Endothelial cell of umbilical vein (primary cell): Measurements from ENCODE around the gene TOM1L1. TPM values are rescaled to one million over a fixed set of nuclear protein-coding genes. Genes with fewer than 3 reads are reported as not detected.

ENCODE experiments used
- BruUV-seq: library from RNA; stranded (reverse); fragments of 400-500 nt; replicated peaks from 2 replicates; lab custom pipeline; 2021; lab: Mats Ljungman, UMichigan
- CTCF ChIA-PET: fragments of 300-600, 350-600 bp; sonication (Branson Sonifier 250); formaldehyde crosslinking; loops from one replicate; lab custom pipeline; 2021; ENCODE audit warnings: antibody characterized with exemption, inconsistent platforms; lab: Charles Lee
- POLR2A ChIA-PET: fragments of 300-600, 350-600 bp; sonication (Branson Sonifier 250); formaldehyde crosslinking; loops from one replicate; lab custom pipeline; 2021; ENCODE audit warnings: antibody characterized with exemption, inconsistent platforms; lab: Charles Lee
- DNase-seq: peaks from one replicate; pipeline ENCODE4 v3.0.0-alpha.2; 2011; ENCODE audit warnings: low read depth, low spot score
- FAIRE-seq: peaks from 2 replicates; lab custom pipeline; 2011; peaks lifted over from hg19 to GRCh38; lab: Jason Lieb, UNC
- H2AFZ ChIP-seq: 2 replicates; pipeline ENCODE4 v1.6.0; 2012; ENCODE audit warnings: low read depth, low read length, control low read depth, inconsistent platforms
- H3K27ac ChIP-seq: 2 replicates; pipeline ENCODE4 v1.5.1; 2011; ENCODE audit warnings: low read depth, mild to moderate bottlenecking, control low read depth, low read length, moderate library complexity; ENCODE audit not compliant: insufficient read depth
- H3K27me3 ChIP-seq, 2 experiments: 2 replicates each; pipeline versions ENCODE4 v1.6.0 to v1.6.1; 2011; ENCODE audit warnings: low read length in 2 of 2, mixed read lengths in 1 of 2; ENCODE audit not compliant: control insufficient read depth in 2 of 2, insufficient read depth in 2 of 2
- H3K36me3 ChIP-seq, 2 experiments: 2 replicates in 1 of 2; 3 replicates in 1 of 2; pipeline ENCODE4 v1.5.1; 2011; ENCODE audit warnings: low read length in 2 of 2, mild to moderate bottlenecking in 1 of 2, moderate library complexity in 1 of 2; ENCODE audit not compliant: control insufficient read depth in 2 of 2, insufficient read depth in 2 of 2; ENCODE audit errors: extremely low read depth in 1 of 2
- H3K4me1 ChIP-seq: 3 replicates; pipeline ENCODE4 v1.5.1; 2011; ENCODE audit warnings: mild to moderate bottlenecking, low read length; ENCODE audit not compliant: control insufficient read depth, insufficient read depth; ENCODE audit errors: extremely low read depth
- H3K4me2 ChIP-seq: 2 replicates; pipeline ENCODE4 v1.6.1; 2011; ENCODE audit warnings: low read length, control low read depth, mixed read lengths; ENCODE audit not compliant: insufficient read depth
- H3K4me3 ChIP-seq, 3 experiments: fragments of 200-600 bp in 1 of 3; sonication (generic), shearing (Covaris generic) in 1 of 3; replicated peaks in 1 of 3; 2 replicates each; pipeline ENCODE4 v1.5.1; 2011 to 2016; ENCODE audit warnings: control low read depth in 3 of 3, low read length in 3 of 3, mild to moderate bottlenecking in 2 of 3, inconsistent platforms in 1 of 3, low read depth in 1 of 3, moderate library complexity in 1 of 3; ENCODE audit not compliant: insufficient read depth in 1 of 3
- H3K79me2 ChIP-seq: 2 replicates; pipeline ENCODE4 v1.6.0; 2012; ENCODE audit warnings: low read length, inconsistent platforms; ENCODE audit not compliant: control insufficient read depth, insufficient read depth
- H3K9ac ChIP-seq: replicated peaks from 2 replicates; pipeline ENCODE3; 2011; ENCODE audit warnings: low read length, control low read depth; ENCODE audit not compliant: insufficient read depth; ENCODE audit errors: extremely low read depth
- H3K9me1 ChIP-seq: replicated peaks from 3 replicates; pipeline ENCODE4 v1.6.0; 2011; ENCODE audit warnings: mild to moderate bottlenecking, low read length; ENCODE audit not compliant: control insufficient read depth, insufficient read depth; ENCODE audit errors: extremely low read depth
- H3K9me3 ChIP-seq: replicated peaks from 2 replicates; pipeline ENCODE4 v1.5.1; 2012; ENCODE audit warnings: low read length, inconsistent platforms; ENCODE audit not compliant: control insufficient read depth, insufficient read depth
- H4K20me1 ChIP-seq: replicated peaks from 2 replicates; pipeline ENCODE3; 2011; ENCODE audit warnings: mild to moderate bottlenecking, low read length; ENCODE audit not compliant: control insufficient read depth, insufficient read depth; ENCODE audit errors: extremely low read depth
- EZH2 ChIP-seq: IDR thresholded peaks from 2 replicates; pipeline ENCODE4 v1.6.1; 2012; ENCODE audit warnings: borderline replicate concordance, low read depth, mild to moderate bottlenecking, moderate library complexity, low read length, inconsistent platforms; ENCODE audit not compliant: severe bottlenecking
- FOS ChIP-seq: IDR thresholded peaks from 2 replicates; pipeline ENCODE4 v1.6.1; 2011; ENCODE audit warnings: mild to moderate bottlenecking, low read length, moderate library complexity, borderline replicate concordance; ENCODE audit not compliant: insufficient read depth
- GATA2 ChIP-seq: IDR thresholded peaks from 2 replicates; pipeline ENCODE4 v1.7.0; 2011; ENCODE audit warnings: low read depth, mild to moderate bottlenecking, moderate library complexity, mixed read lengths, low read length; ENCODE audit not compliant: insufficient read length, insufficient read depth
- JUN ChIP-seq: IDR thresholded peaks from 2 replicates; pipeline ENCODE4 v1.6.1; 2011; ENCODE audit warnings: borderline replicate concordance, low read depth; ENCODE audit not compliant: insufficient read length, insufficient read depth
- MYC ChIP-seq: IDR thresholded peaks from one replicate; pipeline ENCODE4 v1.6.1; 2011; ENCODE audit warnings: mild to moderate bottlenecking, low read depth, low read length
- POLR2A ChIP-seq: IDR thresholded peaks from 2 replicates; pipeline ENCODE4 v1.6.1; 2012; ENCODE audit warnings: low read depth, mild to moderate bottlenecking, control low read depth, low read length
- POLR2AphosphoS5 ChIP-seq: IDR thresholded peaks from 2 replicates; pipeline ENCODE4 v1.6.1; 2012; ENCODE audit warnings: low read depth, mild to moderate bottlenecking, control low read depth, low read length, moderate library complexity; ENCODE audit not compliant: insufficient read depth
- dilution Hi-C: fragments of 300-500 bp; cut with MboI; formaldehyde crosslinking; loops from one replicate; pipeline ENCODE4 v1.15.0; 2019; ENCODE audit warnings: low sequenced_read_pairs; ENCODE audit not compliant: extremely low pct_ligation_motif_present
- intact Hi-C: fragments of 100-400 bp; cut with micrococcal nuclease; formaldehyde crosslinking; loops from one replicate; pipeline ENCODE4 v1.10.0; 2022
- polyA plus RNA-seq, 4 experiments: library from polyadenylated mRNA; depleted of rRNA in 3 of 4; stranded (reverse) in 3 of 4; unstranded in 1 of 4; fragments of >200 nt; gene quantifications; 2 replicates each; pipeline versions ENCODE4 v1.2.1 to v1.2.3, GENCODE V29; 2011 to 2012; ENCODE audit warnings: missing spikeins in 1 of 4
- total RNA-seq: library from RNA; stranded (reverse); gene quantifications from 2 replicates; pipeline ENCODE4 v1.2.3, GENCODE V29; 2021
- TF ChIP-seq, protein P1 (sequence below): IDR thresholded peaks from 2 replicates; pipeline ENCODE4 v1.6.1; 2011; ENCODE audit not compliant: insufficient read depth, insufficient read length
- TF ChIP-seq, protein P2 (sequence below), 2 donors: IDR thresholded peaks; 1 replicate in 1 of 2; 2 replicates in 1 of 2; pipeline ENCODE4 v1.5.1; 2011; ENCODE audit warnings: low read length in 2 of 2, mild to moderate bottlenecking in 2 of 2, moderate library complexity in 2 of 2, control low read depth in 1 of 2, inconsistent platforms in 1 of 2, low read depth in 1 of 2; ENCODE audit not compliant: insufficient read depth in 1 of 2; ENCODE audit errors: extremely low read depth in 1 of 2

TOM1L1 gene
- total and polyA plus RNA-seq, 2 donors (not counting 3 experiments of a cell fraction or from before 2014, with no cell fraction given), result 0.44 to 0.60 TPM

DNA sequence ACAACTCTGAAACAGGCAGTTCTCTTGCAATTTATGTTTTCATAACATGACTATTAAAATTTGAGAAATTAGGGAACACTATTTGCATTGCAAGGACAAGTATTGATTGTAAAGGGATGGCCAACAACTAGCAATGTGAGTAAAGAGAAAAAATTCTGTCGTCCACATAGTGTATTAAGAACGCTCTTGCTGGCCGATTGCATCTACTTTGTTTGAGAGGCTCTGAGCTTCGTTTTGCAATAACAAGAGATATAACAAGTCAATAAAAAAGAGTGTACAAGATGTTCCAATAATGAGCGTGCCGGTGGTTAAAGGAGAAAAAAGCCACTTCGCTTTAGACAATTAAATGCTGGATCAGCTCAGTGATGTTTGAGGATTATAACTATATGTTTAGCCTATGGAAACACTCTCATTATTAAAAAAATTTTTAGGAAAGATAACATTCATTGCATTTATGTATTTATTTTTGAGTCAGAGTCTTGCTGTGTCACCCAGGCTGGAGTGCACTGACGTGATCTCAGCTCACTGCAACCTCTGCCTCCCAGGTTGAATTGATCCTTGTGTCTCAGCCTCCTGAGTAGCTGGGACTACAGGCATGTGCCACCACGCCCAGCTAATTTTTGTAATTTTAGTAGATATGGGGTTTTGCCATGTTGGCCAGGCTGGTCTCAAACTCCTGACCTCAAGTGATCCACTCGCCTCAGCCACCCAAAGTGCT lies 19.2 kb upstream of the TOM1L1 start:
- ChIA-PET POLR2A (no interaction called here), CTCF (no interaction called here)
- no peak overlapping the region for H3K27ac ChIP-seq
- H3K79me2 ChIP-seq, result no peaks in the 10 kb centered on the region
- no peaks in the 10 kb centered on the region for H3K9me3 ChIP-seq
- no peak overlapping the region for H2AFZ ChIP-seq
- H3K4me2 ChIP-seq, result no peak overlapping the region
- FAIRE-seq (no peak), DNase-seq (no peak)
- dilution Hi-C loops, result no loop called here
- intact Hi-C loops, result no loop called here
- no peaks in the 10 kb centered on the region for H3K4me1 ChIP-seq
- no peaks in the 10 kb centered on the region for H3K36me3 ChIP-seq
- no peak overlapping the region for H3K4me3 ChIP-seq
- no peak overlapping the region for H3K9ac ChIP-seq
- BruUV-seq, result no TSS peak
- H3K27me3 ChIP-seq, result no peaks in the 10 kb centered on the region
- H3K9me1 ChIP-seq, result no peaks in the 10 kb centered on the region
- no peaks in the 10 kb centered on the region for H4K20me1 ChIP-seq
- TF ChIP-seq, protein P1, sequence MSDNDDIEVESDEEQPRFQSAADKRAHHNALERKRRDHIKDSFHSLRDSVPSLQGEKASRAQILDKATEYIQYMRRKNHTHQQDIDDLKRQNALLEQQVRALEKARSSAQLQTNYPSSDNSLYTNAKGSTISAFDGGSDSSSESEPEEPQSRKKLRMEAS, result no peak
- no peak for TF ChIP-seq MYC
- TF ChIP-seq EZH2, result no peak
- TF ChIP-seq FOS, result no peak
- TF ChIP-seq JUN, result no peak
- TF ChIP-seq POLR2AphosphoS5, result no peak
- TF ChIP-seq GATA2, result no peak
- no peak for TF ChIP-seq POLR2A
- TF ChIP-seq, protein P2, sequence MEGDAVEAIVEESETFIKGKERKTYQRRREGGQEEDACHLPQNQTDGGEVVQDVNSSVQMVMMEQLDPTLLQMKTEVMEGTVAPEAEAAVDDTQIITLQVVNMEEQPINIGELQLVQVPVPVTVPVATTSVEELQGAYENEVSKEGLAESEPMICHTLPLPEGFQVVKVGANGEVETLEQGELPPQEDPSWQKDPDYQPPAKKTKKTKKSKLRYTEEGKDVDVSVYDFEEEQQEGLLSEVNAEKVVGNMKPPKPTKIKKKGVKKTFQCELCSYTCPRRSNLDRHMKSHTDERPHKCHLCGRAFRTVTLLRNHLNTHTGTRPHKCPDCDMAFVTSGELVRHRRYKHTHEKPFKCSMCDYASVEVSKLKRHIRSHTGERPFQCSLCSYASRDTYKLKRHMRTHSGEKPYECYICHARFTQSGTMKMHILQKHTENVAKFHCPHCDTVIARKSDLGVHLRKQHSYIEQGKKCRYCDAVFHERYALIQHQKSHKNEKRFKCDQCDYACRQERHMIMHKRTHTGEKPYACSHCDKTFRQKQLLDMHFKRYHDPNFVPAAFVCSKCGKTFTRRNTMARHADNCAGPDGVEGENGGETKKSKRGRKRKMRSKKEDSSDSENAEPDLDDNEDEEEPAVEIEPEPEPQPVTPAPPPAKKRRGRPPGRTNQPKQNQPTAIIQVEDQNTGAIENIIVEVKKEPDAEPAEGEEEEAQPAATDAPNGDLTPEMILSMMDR (IDR thresholded peaks at IDR 0.05; ENCODE audit: extremely low read depth in 1 of 2, insufficient read depth in 1 of 2, low read depth in 1 of 2, low read length in 2 of 2), result no peak
